Measurements from ENCODE around the gene MRPL10.

Gene MRPL10

GRCh38 chr17:47840001-47840741, 8.8 kb upstream of the MRPL10 start:
- Histone ChIP-seq H3K9me2 (replicated peaks; ENCODE audit: insufficient read depth, low read length) (no peaks in the 10 kb centered on the region), H3K4me1 (ENCODE audit: low read length) (peaks cover 16% of the 10 kb centered on the region), H3K27ac (ENCODE audit: low read length) (no peak overlapping the region), H2AFZ (ENCODE audit: low read length) (peak overlapping the region; percentile 58), H3K4me2 (ENCODE audit: low read depth, low read length) (peak overlapping the region; percentile 91), H3K4me3 (ENCODE audit: low read length) (peak overlapping the region; percentile 90), H3K9me3 (replicated peaks; ENCODE audit: insufficient read depth, low read length) (no peaks in the 10 kb centered on the region), H3K9ac (ENCODE audit: low read length) (peak overlapping the region; percentile 55), H3K79me2 (ENCODE audit: low read length) (0 out of 2 replicates have a peak, but pooled peaks cover 5% of the 10 kb centered on the region), H3K36me3 (replicated peaks; ENCODE audit: insufficient read depth, low read length) (no peaks in the 10 kb centered on the region), H4K20me1 (ENCODE audit: insufficient read depth, low read length) (no peaks in the 10 kb centered on the region), H3K27me3 (replicated peaks; ENCODE audit: insufficient read depth, low read length) (peaks cover 7% of the 10 kb centered on the region; the same call in 1 of the 2 replicates), H3F3A (ENCODE audit: insufficient read depth, low read length) (peaks cover 6% of the 10 kb centered on the region; the same call in 1 of the 2 replicates)
- DNase-seq: no peak
- TF ChIP-seq EZH2phosphoT487 (IDR thresholded peaks at IDR 0.05; ENCODE audit: low read length) (no peak), CTCF (IDR thresholded peaks at IDR 0.05; ENCODE audit: low read length) (no peak), EZH2 (optimal IDR thresholded peaks at IDR 0.05; ENCODE audit: low read depth, low read length) (no peak)

GRCh38 chr17:47839071-47839470, 7.7 kb upstream of the MRPL10 start:
- no peaks in the 10 kb centered on the region for H4K20me1 ChIP-seq (ENCODE audit: insufficient read depth, low read length)
- H3K79me2 ChIP-seq (ENCODE audit: low read length): 0 out of 2 replicates have a peak, but pooled peaks cover 5% of the 10 kb centered on the region
- no peak overlapping the region for H3K27ac ChIP-seq (ENCODE audit: low read length)
- no peaks in the 10 kb centered on the region for H3K36me3 ChIP-seq (replicated peaks; ENCODE audit: insufficient read depth, low read length)
- H3K9me3 ChIP-seq (replicated peaks; ENCODE audit: insufficient read depth, low read length): no peaks in the 10 kb centered on the region
- no peak overlapping the region for H2AFZ ChIP-seq (ENCODE audit: low read length)
- no peak overlapping the region for H3K4me3 ChIP-seq (ENCODE audit: low read length)
- no peak overlapping the region for H3K4me2 ChIP-seq (ENCODE audit: low read depth, low read length)
- no peaks in the 10 kb centered on the region for H3K27me3 ChIP-seq (replicated peaks; ENCODE audit: insufficient read depth, low read length)
- no peak for TF ChIP-seq CTCF (IDR thresholded peaks at IDR 0.05; ENCODE audit: low read length)
- TF ChIP-seq EZH2 (optimal IDR thresholded peaks at IDR 0.05; ENCODE audit: low read depth, low read length): no peak
- no peak for TF ChIP-seq EZH2phosphoT487 (IDR thresholded peaks at IDR 0.05; ENCODE audit: low read length)
- peaks cover 6% of the 10 kb centered on the region; the same call in 1 of the 2 replicates for H3F3A ChIP-seq (ENCODE audit: insufficient read depth, low read length)
- no peaks in the 10 kb centered on the region for H3K9me2 ChIP-seq (replicated peaks; ENCODE audit: insufficient read depth, low read length)
- H3K9ac ChIP-seq (ENCODE audit: low read length): no peak overlapping the region
- H3K4me1 ChIP-seq (ENCODE audit: low read length): peaks cover 16% of the 10 kb centered on the region
- no peak for DNase-seq

- DNase-seq: no peak
- Histone ChIP-seq H3K4me2 (ENCODE audit: low read depth, low read length) (no peak overlapping the region), H4K20me1 (ENCODE audit: insufficient read depth, low read length) (no peaks in the 10 kb centered on the region), H3K9me3 (replicated peaks; ENCODE audit: insufficient read depth, low read length) (no peaks in the 10 kb centered on the region), H3K27ac (ENCODE audit: low read length) (no peak overlapping the region), H3K27me3 (replicated peaks; ENCODE audit: insufficient read depth, low read length) (no peaks in the 10 kb centered on the region), H2AFZ (ENCODE audit: low read length) (no peak overlapping the region), H3K9ac (ENCODE audit: low read length) (no peak overlapping the region), H3K36me3 (replicated peaks; ENCODE audit: insufficient read depth, low read length) (no peaks in the 10 kb centered on the region), H3K4me1 (ENCODE audit: low read length) (peaks cover 16% of the 10 kb centered on the region), H3F3A (ENCODE audit: insufficient read depth, low read length) (peaks cover 6% of the 10 kb centered on the region; the same call in 1 of the 2 replicates), H3K79me2 (ENCODE audit: low read length) (0 out of 2 replicates have a peak, but pooled peaks cover 5% of the 10 kb centered on the region), H3K4me3 (ENCODE audit: low read length) (no peak overlapping the region), H3K9me2 (replicated peaks; ENCODE audit: insufficient read depth, low read length) (no peaks in the 10 kb centered on the region)
- TF ChIP-seq EZH2 (optimal IDR thresholded peaks at IDR 0.05; ENCODE audit: low read depth, low read length): no peak
- no peak for TF ChIP-seq CTCF (IDR thresholded peaks at IDR 0.05; ENCODE audit: low read length)
- TF ChIP-seq EZH2phosphoT487 (IDR thresholded peaks at IDR 0.05; ENCODE audit: low read length): no peak
These were observed 7.3 kb upstream of the MRPL10 start for GRCh38 chr17:47838636-47839035.

All from MM.1S (cell line).